GM12872 (cell line): ENCODE data around the gene PSG1.

Experiments used
- TF ChIP-seq, protein P1 (sequence below): IDR thresholded peaks from 3 replicates; pipeline ENCODE4 v1.5.1; 2011; ENCODE audit warnings: low read depth, mild to moderate bottlenecking, low read length, moderate library complexity; ENCODE audit not compliant: insufficient read depth

Gene PSG1

DNA sequence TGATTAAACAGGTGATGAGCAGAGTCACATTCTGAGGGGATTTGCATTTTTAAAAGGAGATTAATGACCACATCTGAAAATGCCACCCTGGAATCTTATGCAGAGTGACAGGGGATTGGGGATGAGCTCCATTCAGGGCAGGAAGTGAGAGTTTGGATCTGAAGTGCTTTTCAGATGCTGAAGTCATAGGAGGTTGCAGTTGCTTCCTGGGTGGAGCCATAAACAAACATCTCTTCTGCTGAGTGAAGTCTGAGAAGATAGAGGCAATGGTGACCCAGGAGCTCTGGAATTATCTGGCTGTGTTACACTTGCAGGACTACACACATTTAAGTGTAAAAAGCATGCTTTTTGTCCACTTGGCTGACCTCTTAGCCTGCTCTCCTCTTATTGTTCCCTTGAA is 62.6 kb downstream of the PSG1 start:
- TF ChIP-seq, protein P1, sequence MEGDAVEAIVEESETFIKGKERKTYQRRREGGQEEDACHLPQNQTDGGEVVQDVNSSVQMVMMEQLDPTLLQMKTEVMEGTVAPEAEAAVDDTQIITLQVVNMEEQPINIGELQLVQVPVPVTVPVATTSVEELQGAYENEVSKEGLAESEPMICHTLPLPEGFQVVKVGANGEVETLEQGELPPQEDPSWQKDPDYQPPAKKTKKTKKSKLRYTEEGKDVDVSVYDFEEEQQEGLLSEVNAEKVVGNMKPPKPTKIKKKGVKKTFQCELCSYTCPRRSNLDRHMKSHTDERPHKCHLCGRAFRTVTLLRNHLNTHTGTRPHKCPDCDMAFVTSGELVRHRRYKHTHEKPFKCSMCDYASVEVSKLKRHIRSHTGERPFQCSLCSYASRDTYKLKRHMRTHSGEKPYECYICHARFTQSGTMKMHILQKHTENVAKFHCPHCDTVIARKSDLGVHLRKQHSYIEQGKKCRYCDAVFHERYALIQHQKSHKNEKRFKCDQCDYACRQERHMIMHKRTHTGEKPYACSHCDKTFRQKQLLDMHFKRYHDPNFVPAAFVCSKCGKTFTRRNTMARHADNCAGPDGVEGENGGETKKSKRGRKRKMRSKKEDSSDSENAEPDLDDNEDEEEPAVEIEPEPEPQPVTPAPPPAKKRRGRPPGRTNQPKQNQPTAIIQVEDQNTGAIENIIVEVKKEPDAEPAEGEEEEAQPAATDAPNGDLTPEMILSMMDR: no peak
